Measurements from ENCODE around the gene ATG5.

ATG5 gene

DNA sequence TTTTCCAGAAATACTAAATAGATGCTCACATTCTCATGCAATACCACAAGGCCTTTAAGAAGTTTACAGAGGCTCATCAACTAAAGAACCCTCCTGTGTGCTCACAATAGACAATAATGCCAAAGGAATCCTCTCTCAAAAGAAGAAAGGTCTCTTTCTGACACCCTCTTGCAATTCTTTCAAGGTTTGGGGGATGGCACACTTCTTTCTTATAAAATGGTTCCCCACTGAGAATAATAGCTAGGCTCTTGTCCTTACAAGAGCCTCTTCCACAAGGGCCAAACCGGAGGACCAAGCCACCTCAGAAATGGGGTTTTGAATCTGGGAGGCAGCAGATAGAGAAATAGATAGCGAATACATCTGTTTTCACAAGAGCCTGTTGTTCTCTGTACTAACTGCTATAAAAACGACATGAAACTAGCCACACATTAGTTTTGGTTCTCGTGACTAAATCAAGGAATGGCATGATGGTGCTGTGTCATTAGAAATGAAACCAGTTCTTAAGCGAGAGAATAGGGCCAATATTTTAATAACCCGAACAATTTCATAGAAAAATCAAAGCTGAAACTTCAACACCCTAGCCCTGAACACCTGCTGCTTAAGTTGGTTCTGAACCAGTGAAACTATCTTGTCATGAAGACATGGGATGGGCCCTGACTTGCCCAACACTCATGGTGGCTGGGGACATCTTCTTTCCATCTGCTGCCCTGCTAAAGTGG lies 158.3 kb downstream of the ATG5 start:
- H3K36me3 ChIP-seq (replicated peaks; ENCODE audit: low read depth, low read length), result no peaks in the 10 kb centered on the region
- H3K79me2 ChIP-seq (ENCODE audit: low read length), result peaks cover 15% of the 10 kb centered on the region
- H3K9me3 ChIP-seq (ENCODE audit: insufficient read depth, low read length), result no peaks in the 10 kb centered on the region
- H3K27ac ChIP-seq (ENCODE audit: low read length), result peak overlapping the region; percentile 100
- no peak overlapping the region for H2AFZ ChIP-seq (ENCODE audit: low read depth, low read length)
- peaks cover 90% of the 10 kb centered on the region for H3K4me1 ChIP-seq (ENCODE audit: low read length)
- no peaks in the 10 kb centered on the region for H3K27me3 ChIP-seq (ENCODE audit: low read depth, low read length)
- H4K20me1 ChIP-seq (ENCODE audit: insufficient read depth, low read length), result no peaks in the 10 kb centered on the region
- TF ChIP-seq, protein P1, sequence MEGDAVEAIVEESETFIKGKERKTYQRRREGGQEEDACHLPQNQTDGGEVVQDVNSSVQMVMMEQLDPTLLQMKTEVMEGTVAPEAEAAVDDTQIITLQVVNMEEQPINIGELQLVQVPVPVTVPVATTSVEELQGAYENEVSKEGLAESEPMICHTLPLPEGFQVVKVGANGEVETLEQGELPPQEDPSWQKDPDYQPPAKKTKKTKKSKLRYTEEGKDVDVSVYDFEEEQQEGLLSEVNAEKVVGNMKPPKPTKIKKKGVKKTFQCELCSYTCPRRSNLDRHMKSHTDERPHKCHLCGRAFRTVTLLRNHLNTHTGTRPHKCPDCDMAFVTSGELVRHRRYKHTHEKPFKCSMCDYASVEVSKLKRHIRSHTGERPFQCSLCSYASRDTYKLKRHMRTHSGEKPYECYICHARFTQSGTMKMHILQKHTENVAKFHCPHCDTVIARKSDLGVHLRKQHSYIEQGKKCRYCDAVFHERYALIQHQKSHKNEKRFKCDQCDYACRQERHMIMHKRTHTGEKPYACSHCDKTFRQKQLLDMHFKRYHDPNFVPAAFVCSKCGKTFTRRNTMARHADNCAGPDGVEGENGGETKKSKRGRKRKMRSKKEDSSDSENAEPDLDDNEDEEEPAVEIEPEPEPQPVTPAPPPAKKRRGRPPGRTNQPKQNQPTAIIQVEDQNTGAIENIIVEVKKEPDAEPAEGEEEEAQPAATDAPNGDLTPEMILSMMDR (IDR thresholded peaks at IDR 0.05; ENCODE audit: low read depth, low read length), result no peak
- no peak for TF ChIP-seq EZH2phosphoT487 (IDR thresholded peaks at IDR 0.05; ENCODE audit: low read depth)
- peak overlapping the region; percentile 91 for H3K4me2 ChIP-seq (ENCODE audit: low read length)
- peak overlapping the region; percentile 94 for H3K9ac ChIP-seq (ENCODE audit: low read length)
- H3K4me3 ChIP-seq (ENCODE audit: low read length), result peak overlapping the region; percentile 80

DNA sequence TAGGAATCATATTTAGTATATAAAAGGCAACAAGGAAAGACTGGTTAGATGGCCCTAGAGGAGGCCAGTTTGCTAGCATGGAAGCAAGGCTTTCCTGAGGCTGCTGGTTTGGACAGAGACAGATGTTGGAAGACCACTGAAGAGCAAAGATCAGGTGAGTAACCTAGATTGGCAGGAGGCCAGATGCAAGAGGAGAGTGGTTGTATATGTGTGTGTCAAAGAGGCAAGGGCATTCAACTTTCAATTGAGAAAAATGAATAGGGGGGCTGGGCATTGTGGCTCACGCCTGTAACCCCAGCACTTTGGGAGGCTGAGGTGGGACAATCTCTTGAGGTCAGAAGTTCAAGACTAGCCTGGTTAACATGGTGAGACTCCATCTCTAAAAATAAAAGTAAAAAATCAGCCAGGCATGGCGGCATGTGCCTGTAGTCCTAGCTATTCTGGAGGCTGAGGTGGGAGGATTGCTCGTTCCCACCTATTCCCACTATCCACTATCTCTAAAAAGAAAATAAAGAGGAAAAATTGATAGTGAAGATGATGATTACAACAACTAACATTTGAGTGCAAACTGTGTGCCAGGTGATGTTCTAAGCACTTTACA lies 159.6 kb downstream of the ATG5 start:
- Histone ChIP-seq H3K4me1 (ENCODE audit: low read length) (peaks cover 93% of the 10 kb centered on the region), H3K9me3 (ENCODE audit: insufficient read depth, low read length) (no peaks in the 10 kb centered on the region), H3K36me3 (replicated peaks; ENCODE audit: low read depth, low read length) (no peaks in the 10 kb centered on the region), H3K79me2 (ENCODE audit: low read length) (peaks cover 15% of the 10 kb centered on the region), H3K4me3 (ENCODE audit: low read length) (no peak overlapping the region; the same call in 1 of the 2 replicates), H3K27me3 (ENCODE audit: low read depth, low read length) (no peaks in the 10 kb centered on the region), H3K9ac (ENCODE audit: low read length) (peak overlapping the region; percentile 94), H3K4me2 (ENCODE audit: low read length) (peak overlapping the region; percentile 91), H4K20me1 (ENCODE audit: insufficient read depth, low read length) (no peaks in the 10 kb centered on the region), H3K27ac (ENCODE audit: low read length) (peak overlapping the region; percentile 100), H2AFZ (ENCODE audit: low read depth, low read length) (no peak overlapping the region)
- TF ChIP-seq EZH2phosphoT487 (IDR thresholded peaks at IDR 0.05; ENCODE audit: low read depth), result no peak
- TF ChIP-seq, protein P1 (IDR thresholded peaks at IDR 0.05; ENCODE audit: low read depth, low read length), result no peak

DNA sequence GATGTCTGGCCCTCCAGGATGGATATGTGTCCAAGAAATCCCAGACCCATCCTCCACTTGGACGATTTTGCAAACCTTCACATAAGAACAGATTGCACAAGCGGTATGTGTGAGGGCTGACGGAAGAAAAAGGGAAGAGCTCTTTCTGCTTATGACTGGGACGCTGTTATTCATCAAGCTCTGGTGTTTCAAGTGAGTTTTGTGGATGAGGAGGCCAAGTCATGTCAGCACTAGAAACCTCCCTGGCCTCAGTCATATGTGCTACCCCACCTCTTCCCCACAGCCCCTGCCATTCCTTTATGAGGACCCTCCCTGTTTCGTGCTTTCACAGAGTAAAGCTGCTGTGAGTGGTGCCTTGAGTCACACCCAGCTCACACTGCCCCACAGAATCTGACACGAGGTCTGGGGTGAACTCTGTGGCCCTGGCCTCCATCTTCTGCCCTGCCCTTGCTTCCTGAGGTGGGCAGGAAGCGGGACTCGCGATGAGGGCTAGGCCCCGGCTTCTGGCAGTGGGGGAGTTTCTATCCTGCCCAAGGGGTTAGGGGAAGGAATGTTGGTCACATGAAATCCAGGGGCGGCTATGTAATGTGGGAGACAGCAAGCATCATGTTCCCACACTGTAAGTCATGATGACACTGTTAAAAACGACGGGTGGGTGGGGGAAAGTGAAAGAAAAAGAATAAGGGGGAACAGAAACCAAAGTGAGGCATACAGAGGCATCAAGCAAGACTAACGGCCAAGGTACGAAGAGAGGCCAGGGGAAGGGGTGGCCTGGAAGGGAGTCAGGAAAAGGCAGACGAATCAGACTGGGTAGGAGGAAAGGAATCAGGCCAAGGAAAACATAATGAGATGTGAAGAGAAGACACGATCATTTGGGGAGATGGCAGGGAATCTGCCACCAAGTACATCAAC lies 161.3 kb downstream of the ATG5 start:
- H3K4me2 ChIP-seq (ENCODE audit: low read length), result peak overlapping the region; percentile 99
- H3K4me3 ChIP-seq (ENCODE audit: low read length), result peak overlapping the region; percentile 72
- H2AFZ ChIP-seq (ENCODE audit: low read depth, low read length), result no peak overlapping the region
- peaks cover 15% of the 10 kb centered on the region for H3K79me2 ChIP-seq (ENCODE audit: low read length)
- peaks cover 81% of the 10 kb centered on the region for H3K4me1 ChIP-seq (ENCODE audit: low read length)
- no peaks in the 10 kb centered on the region for H4K20me1 ChIP-seq (ENCODE audit: insufficient read depth, low read length)
- peak overlapping the region; percentile 100 for H3K27ac ChIP-seq (ENCODE audit: low read length)
- peak overlapping the region; percentile 99 for H3K9ac ChIP-seq (ENCODE audit: low read length)
- no peak for TF ChIP-seq EZH2phosphoT487 (IDR thresholded peaks at IDR 0.05; ENCODE audit: low read depth)
- TF ChIP-seq, protein P1 (IDR thresholded peaks at IDR 0.05; ENCODE audit: low read depth, low read length), result no peak
- H3K27me3 ChIP-seq (ENCODE audit: low read depth, low read length), result no peaks in the 10 kb centered on the region
- no peaks in the 10 kb centered on the region for H3K36me3 ChIP-seq (replicated peaks; ENCODE audit: low read depth, low read length)
- no peaks in the 10 kb centered on the region for H3K9me3 ChIP-seq (ENCODE audit: insufficient read depth, low read length)
